ENCODE data around the gene IRF1.

IRF1 gene

DNA sequence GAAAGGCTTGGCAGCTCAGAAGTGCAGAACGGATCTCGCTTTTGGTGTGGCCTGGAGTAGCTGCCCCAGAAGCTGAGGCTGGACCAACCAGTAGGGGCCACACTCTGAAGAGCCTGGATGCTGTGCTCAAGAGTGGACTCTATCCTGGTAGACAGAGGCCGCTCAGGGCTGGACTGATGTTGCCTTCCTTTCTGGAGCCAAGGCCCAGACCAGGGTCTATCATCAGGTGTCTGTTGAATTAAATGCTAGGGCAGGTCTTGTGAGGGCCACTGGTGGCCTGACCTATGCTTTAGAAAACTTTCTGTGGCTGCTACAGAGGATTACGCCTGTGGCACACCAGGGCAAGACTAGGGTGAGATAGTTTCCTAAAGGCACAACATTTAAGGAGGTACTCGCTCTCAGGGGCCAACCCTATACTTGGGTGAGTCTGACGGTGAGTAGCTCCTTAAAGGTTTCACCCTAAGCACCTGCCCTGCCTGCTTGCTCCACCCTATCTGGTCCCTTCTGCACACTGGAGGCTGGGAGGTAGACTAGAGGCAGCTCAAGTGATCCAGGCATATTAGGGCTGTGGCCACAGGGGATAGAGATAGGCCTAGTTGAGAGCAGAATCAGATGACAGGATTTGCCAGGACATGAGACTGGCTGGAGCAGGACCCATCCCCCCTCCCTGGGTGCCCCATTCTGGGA is 9.8 kb upstream of the IRF1 start:
- peak; percentile 3 for DNase-seq

DNA sequence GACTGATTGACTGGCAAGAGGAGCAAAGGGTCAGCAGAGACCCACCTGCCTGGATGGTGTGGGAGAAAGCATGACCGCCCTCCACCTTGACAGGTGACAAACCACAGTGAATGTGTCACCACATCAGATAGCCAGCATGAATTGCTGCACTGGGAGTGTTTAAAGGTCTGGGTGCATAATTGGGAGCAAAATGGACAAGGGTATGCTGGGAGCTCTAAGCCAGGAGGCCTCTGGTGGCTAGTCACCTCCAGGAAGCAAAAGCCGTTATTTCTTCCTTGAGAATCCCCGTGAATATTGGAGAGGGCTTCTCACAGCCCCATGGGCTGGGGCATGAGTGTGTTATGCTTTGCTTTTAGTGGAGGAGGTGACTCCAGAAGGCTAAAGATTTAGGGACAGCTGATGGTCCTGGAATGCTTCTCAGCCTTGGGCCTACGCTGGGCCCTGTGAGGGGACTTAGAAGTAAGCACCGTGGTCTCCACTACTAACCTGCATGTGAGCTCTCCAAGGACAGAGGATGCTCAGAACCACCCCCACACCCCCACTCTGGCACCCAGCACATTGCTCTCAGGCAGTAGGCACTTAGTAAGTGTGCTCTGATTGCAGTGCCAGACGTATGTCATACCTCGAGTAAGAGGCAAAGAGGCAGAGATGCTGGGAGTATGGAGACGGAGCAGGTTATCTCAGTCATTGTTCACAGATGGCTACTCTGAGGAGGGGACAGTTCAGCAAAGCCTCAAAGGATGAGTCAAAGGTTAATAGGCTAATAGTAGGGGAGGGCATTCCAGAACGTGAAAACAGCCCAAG is 9.1 kb upstream of the IRF1 start:
- no peak for DNase-seq

DNA sequence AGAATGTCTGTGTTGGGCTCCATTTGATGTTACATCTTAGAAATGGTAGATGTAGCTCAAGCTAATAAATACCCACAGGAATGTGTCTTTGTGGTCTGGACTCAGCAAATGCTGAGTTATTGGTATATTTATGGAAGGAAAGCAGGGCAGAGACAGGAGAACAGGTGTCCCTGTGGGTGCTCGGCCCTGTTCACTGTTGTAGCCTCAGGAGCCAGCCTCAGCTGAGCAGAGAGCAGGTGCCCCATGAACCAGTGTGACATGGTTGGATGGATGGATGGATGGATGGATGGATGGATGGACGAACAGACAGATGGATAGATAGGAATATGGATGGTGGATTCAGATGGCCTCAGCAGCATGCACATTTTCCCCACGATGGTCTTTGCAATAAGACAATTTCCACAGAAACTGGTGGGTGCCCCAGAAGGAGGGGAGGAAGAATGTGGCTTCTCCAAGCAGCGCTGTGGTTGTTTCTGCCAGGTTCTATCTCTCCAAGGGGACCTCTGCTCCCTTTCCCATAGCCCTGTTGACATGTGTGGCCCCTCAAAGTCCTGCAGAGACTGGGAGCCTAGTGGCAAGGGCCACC is 8.2 kb upstream of the IRF1 start:
- DNase-seq, result no peak

GRCh38 chr5:132498152-132498551 is 7.6 kb upstream of the IRF1 start:
- no peak for DNase-seq

DNA sequence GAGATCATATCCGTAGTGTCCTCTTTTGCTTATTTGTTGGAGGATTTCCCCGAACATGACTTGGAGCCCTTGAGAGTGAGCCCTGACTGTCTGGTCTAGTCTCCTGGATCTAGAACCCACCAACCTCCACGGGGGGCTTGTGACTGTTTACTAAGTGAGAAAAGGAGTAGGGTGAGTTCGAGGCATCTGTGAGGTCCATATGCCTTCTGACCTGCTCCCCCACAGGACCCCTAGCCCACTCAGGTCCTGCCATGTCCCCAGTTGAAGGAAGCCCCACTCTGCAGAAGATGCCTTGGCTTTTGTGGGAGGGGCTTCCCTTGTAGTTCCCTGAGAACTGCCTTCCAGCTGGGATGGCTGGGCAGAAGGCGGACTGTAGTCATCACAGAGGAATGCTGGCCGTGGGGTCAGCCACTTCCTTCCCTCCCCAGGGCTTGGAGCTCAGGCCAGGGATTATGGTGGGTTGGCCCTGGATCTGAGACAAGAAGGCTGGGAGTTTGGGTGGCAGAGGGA is 7.0 kb upstream of the IRF1 start:
- no peak for DNase-seq

DNA sequence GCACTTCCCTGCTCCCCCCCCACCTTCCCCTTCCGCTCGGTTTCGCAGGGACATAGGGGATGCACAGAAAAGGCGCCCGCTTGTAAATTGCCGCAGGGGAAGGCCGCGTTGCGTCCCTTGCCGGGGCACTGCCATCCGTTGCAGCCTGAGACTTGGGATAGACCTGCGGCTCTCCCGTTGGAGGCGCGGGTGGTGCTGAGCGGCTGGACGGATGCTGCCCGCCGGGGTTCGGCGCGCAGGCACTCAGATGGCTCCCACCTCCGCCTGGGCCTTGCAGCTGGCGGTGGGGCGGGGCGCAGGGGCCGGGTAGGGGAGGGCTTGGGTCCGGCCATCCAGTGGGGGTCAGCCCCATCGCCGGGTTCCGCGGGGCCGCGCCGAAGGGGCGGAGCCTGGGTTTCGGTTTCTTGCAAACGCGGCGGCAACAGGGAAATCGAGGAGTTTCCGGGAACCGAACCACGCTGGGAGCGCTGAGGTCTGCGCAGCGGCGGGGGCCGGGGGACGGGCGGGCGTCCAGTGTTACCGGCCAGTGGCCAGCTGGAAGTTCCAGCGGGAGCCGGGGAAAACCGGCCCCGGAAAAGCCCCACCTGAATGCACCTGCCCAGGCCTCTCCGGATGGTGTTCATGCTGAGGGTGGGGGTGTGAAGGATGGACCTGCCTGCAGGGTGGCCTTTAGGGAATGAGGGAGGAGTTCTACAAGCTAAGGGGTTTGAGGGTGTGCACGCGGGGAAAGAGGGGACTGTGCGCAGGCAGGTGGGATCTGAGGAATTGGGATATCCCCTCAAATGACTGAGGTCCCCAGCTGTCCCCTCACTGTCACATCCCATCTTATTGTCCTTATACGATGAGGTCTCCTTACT is 6.3 kb upstream of the IRF1 start:
- DNase-seq, result peak; percentile 66

GRCh38 chr5:132496191-132496630 is 5.6 kb upstream of the IRF1 start:
- peak; percentile 89 for DNase-seq

DNA sequence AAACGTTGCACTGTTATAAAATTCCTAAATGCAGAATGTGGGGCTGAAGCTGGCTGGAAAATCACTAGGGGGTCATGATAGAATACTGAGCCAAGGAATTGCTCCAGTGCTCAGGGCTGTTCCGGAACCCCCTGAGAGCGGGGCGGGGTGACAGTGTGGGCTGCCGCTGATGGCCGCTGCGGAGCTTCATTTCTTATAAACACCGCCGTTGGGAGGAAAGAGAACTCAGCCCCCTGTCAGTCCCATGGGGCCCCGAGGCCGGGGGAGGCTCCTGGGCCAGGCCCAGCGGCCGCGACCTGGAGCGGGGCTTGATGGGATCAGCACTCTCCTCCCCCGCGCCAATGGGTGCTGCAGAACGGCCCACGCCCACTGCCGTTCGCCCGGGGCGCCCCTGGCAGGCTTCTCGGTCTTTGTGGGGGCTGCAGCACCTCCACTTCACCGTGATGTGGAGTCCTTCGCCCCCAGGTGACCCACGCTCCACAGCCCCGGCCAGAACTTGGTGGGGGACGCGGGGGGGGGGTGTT is 5.2 kb upstream of the IRF1 start:
- peak; percentile 67 for DNase-seq

DNA sequence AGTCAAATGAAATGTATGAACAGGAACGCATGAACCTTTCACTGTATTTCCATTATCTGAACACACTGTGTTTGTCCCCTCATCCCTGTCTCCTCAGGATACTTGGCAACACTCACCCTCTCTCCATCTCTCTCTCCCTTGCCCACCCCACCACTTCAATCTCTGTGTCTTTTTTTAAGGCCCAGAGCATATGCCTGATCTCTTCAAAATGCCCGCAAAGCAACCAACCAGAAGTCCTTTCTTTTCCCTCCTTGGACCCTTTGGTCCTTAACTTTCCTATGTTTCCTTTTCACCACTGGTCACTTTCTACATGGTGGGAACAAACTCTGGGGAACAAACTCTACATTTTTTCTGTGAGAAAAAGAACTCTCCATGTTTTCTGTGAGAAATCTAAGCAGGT is 3.2 kb upstream of the IRF1 start:
- no peak for DNase-seq

- DNase-seq, result no peak
These were observed 2.7 kb upstream of the IRF1 start for GRCh38 chr5:132493241-132493640.

GRCh38 chr5:132492386-132493125 is 2.0 kb upstream of the IRF1 start:
- DNase-seq, result no peak

DNA sequence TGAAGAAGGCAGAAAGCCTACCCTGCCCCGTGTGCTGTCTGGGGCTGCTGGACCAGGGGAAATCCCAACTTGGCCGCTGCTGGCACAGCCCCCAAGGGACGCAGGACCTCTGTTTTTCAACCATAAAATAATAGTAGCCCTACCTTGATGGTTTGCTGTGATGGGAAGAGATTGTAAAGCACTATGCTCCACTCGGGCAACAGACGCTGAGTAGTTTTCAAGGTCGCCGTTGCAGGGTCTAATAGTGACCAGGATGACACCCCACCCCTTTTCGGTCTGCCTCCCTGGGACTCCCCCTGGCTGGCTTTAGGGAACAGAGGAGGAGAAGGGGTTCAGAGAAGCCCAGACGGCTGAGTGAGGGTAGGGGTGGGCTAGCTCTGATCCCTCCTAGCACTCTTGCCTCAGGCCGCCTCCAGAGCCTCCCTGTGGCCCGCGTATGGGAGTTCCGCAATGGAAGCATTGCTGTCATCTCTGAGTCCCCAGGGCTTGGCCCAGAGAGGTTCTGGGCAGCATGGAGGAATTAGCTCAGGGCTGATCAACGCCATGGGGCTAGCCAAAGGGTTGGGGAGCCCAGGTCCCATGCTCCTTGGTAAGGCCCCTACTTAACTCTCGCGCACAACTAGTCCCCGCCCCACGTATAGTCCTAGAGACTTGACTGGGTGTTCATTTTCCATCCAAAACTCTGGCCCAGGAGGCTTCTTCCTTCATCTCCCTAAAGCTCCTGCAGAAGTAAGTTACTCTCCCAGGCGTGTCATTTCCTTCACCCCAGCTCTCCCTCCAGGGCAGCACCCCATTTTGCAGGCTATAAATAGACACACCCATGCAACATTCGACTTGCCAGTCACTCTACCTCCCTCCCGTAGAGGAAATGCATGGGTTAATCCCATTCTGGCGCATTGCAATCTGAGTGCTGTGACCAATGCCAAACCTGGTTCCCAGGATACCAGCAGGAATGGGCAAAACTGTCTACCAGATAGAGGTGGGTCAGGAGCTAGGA is 1.1 kb upstream of the IRF1 start:
- peak; percentile 59 for DNase-seq

GRCh38 chr5:132489871-132490483 is 596 bp downstream of the IRF1 start:
- DNase-seq, result peak; percentile 56

GRCh38 chr5:132489051-132489770 is 1.4 kb downstream of the IRF1 start:
- DNase-seq, result peak; percentile 32

- DNase-seq, result peak; percentile 19
These were observed 2.0 kb downstream of the IRF1 start for GRCh38 chr5:132488590-132488989.

DNA sequence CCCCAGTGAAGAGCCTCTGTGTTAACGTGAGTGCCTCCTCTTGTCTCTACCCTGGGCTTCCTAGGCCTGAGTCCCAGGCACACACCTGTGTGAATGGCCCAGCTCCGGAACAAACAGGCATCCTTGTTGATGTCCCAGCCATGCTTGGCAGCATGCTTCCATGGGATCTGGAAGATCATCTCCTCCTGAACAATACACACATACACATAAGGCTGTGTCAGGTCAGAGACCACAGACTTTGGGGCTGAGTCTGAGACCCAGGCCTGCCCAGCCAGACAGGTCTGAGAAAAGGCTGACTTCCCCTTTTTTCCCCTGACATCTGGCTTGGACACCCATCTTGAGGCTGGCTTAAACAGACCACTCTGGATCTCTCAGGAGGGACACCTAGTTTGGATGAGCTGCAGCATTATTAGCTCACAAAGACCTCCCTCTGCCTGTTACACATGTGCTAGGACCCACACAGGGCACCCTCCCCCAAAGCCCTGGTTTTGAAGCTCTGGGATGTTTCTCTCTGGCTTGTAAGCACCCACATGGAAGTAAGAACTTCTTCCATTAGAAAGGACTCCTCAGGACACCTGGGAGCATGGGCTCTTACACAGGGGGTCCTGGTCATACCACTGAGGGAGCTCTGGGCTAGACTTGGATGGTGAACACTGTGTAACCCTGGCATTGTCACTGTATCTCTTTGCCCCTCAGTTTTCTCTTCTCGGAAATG is 2.6 kb downstream of the IRF1 start:
- DNase-seq, result peak; percentile 18

DNA sequence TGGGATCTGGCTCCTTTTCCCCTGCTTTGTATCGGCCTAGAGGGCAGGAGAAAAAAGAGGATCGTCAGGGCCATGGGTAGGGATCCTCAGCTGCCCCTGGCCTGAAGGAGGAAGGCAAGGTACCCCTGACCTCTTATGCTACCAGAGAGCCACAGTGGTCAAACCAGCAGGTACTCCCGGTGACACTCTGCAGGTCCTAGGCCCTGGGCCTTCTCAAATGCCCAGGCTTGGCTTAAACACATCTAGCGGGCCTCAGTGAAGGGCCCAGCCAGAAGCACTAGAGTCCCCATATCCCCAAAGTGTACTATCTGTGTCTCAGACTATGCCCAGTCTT is 3.5 kb downstream of the IRF1 start:
- no peak for DNase-seq

DNA sequence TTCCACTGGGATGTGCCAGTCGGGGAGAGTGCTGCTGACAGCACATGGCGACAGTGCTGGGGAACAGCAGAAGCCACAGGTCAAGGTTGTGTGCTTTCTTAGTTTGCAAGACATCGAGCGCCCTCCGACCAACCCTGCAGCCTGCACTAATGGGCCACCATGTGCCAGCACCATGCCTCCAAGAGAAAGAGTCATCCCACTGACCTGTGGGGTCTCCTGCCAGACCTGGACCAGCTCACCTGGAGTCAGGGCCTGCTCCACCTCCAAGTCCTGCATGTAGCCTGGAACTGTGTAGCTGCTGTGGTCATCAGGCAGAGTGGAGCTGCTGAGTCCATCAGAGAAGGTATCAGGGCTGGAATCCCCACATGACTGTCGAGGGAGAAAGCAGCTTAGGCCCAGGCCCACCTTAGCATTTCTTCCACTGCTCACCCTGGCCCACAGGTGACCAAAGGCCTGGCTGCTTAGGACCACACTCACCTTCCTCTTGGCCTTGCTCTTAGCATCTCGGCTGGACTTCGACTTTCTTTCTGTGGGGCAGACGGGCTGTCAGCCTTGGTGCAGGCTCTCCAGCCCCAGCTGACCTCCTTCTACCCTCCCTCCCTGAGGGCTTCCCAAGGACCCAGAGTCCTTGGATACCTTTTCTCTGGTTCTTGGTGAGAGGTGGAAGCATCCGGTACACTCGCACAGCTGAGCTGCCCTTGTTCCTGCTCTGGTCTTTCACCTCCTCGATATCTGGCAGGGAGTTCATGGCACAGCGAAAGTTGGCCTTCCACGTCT is 4.1 kb downstream of the IRF1 start:
- peak; percentile 8 for DNase-seq

Data from CD4-positive, alpha-beta T cell treated with Interleukin-12 subunit alpha and Interleukin-12 subunit beta, for 1 hour (primary cell).